ENCODE results near the gene PGR.

PGR gene

DNA sequence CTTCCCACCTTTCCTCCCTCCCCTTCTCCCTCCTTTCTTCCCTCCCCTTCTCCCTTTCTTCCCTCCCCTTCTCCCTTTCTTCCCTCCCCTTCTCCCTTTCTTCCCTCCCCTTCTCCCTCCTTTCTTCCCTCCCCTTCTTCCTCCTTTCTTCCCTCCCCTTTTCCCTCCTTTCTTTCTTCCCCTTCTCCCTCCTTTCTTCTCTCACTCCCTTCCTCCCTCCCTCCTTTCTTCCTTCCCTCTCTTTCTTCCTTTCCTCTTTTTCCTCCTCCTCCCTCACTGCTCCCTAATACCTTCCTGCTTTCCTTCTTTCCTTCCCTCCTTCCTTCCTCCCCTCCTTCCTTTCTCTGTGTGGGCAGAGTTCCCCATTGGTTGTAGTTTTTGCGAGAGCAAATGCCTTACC, 76.1 kb downstream of the PGR start:
- TF ChIP-seq, protein P1, sequence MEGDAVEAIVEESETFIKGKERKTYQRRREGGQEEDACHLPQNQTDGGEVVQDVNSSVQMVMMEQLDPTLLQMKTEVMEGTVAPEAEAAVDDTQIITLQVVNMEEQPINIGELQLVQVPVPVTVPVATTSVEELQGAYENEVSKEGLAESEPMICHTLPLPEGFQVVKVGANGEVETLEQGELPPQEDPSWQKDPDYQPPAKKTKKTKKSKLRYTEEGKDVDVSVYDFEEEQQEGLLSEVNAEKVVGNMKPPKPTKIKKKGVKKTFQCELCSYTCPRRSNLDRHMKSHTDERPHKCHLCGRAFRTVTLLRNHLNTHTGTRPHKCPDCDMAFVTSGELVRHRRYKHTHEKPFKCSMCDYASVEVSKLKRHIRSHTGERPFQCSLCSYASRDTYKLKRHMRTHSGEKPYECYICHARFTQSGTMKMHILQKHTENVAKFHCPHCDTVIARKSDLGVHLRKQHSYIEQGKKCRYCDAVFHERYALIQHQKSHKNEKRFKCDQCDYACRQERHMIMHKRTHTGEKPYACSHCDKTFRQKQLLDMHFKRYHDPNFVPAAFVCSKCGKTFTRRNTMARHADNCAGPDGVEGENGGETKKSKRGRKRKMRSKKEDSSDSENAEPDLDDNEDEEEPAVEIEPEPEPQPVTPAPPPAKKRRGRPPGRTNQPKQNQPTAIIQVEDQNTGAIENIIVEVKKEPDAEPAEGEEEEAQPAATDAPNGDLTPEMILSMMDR (IDR thresholded peaks at IDR 0.05; ENCODE audit: insufficient read depth, low read length, missing control alignments), result no peak
- ChIA-PET CTCF (no interaction called here), POLR2A (no interaction called here)
- H3K4me3 ChIP-seq (ENCODE audit: low read depth, low read length), result no peak overlapping the region
- DNase-seq (ENCODE audit: low read depth, low spot score), result no peak

DNA sequence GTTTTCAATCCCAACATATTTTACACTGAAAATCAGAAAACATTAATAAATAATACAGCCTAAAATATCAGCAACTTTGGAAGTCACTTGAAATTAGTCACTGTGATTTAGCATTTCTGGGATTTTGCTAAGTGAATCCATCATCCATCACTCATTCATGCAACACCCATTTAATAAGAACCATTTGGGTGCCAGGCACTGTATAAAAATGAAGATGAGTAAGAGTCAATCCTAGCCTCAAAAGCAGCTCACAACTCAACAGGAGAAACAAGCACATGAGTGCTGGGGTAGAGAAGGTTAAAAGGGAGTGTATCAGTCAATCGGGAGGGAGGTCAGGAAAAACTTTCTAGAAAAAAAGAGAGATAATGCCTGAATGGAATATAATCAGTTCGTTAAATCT, 77.9 kb downstream of the PGR start:
- DNase-seq (ENCODE audit: low read depth, low spot score), result no peak
- ChIA-PET CTCF (no interaction called here), POLR2A (no interaction called here)
- no peak overlapping the region for H3K4me3 ChIP-seq (ENCODE audit: low read depth, low read length)
- TF ChIP-seq, protein P1 (IDR thresholded peaks at IDR 0.05; ENCODE audit: insufficient read depth, low read length, missing control alignments), result no peak

DNA sequence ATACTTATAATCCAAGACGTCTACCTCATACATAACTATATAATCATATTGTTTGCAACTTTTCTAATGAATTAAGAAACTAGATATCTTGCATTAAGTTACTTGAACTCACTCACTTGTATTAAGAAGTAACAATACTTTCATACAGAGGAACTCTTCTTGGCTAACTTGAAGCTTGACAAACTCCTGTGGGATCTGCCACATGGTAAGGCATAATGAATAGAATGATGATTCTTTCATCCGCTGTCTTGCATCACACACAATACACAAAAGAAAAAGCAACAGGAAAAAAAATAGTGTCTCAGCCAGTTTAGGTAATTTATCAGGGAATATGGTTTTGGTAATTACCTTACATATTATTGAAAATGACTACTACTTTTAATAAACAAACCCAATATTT, 79.8 kb downstream of the PGR start:
- no peak overlapping the region for H3K4me3 ChIP-seq (ENCODE audit: low read depth, low read length)
- POLR2A ChIA-PET, result no interaction called here
- TF ChIP-seq, protein P1 (IDR thresholded peaks at IDR 0.05; ENCODE audit: insufficient read depth, low read length, missing control alignments), result no peak
- DNase-seq (ENCODE audit: low read depth, low spot score), result no peak
- CTCF ChIA-PET, result no interaction called here

DNA sequence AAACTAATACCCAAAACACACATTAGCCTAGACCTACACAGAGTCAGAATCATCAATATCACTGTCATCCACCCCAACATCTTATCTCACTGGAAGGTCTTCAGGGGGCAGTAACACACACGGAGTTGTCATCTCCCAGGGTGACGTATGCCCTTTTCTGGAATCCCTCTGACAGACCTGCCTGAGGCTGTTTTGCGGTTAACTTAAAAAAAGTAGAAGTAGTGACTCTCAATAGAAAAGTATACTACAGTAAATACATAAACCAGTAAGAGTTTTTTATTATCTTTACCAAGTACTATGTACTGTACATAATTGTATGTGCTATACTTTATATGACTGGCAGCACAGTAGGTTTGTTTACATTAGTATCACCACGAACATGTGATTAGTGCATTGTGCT, 80.5 kb downstream of the PGR start:
- CTCF ChIA-PET, result no interaction called here
- TF ChIP-seq, protein P1 (IDR thresholded peaks at IDR 0.05; ENCODE audit: insufficient read depth, low read length, missing control alignments), result no peak
- H3K4me3 ChIP-seq (ENCODE audit: low read depth, low read length), result no peak overlapping the region
- POLR2A ChIA-PET, result no interaction called here
- DNase-seq (ENCODE audit: low read depth, low spot score), result no peak

DNA sequence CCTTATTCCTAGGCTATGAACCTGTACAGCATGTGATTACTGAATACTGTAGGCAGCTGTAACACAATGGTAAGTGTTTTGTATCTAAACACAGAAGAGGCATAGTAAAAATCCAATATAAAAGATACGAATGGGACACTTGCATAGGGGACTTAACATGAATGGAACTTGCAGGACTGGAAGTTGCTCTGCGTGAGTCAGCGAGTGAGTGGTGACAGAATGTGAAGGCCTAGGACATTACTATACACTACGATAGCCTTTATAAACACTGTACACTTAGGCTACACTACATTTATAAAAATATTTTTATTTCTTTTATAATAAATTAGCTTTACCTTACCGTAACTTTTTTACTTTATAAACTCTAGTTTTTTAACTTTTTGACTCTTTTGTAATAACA, 81.1 kb downstream of the PGR start:
- ChIA-PET POLR2A (no interaction called here), CTCF (no interaction called here)
- DNase-seq (ENCODE audit: low read depth, low spot score), result no peak
- TF ChIP-seq, protein P1 (IDR thresholded peaks at IDR 0.05; ENCODE audit: insufficient read depth, low read length, missing control alignments), result no peak
- no peak overlapping the region for H3K4me3 ChIP-seq (ENCODE audit: low read depth, low read length)

DNA sequence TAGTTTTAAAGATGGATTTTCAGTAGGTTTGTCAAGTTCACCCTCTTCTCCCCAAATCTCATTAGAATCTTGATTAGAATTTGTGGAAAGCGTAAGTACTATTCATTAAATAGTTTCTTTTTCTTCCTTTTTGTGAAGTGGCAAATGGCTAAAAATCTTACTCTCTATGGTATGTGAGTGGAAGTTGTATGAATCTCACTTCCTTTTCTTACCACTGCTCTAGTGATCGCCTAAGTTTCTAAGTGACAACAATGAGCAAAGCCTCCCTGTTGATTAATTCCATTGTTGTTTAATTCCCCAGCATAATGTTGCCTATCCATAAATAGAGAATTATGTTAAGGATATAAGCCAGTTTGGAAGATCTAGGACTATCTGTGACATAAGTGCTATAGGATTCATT, 82.7 kb downstream of the PGR start:
- H3K4me3 ChIP-seq (ENCODE audit: low read depth, low read length), result no peak overlapping the region
- no peak for DNase-seq (ENCODE audit: low read depth, low spot score)
- CTCF ChIA-PET, result no interaction called here
- POLR2A ChIA-PET, result no interaction called here
- TF ChIP-seq, protein P1 (IDR thresholded peaks at IDR 0.05; ENCODE audit: insufficient read depth, low read length, missing control alignments), result no peak
